AG04450 (cell line): ENCODE data around the gene FBXL2. TPM values are rescaled to one million over a fixed set of nuclear protein-coding genes. Genes with fewer than 3 reads are reported as not detected.
"Not testable (repeated sequence)": the region's sequence is repeated elsewhere in the genome, so short reads cannot be mapped to it uniquely, and the experiment has no call there.

Experiments used
- CTCF ChIA-PET: fragments of 300-600, 350-600 bp; formaldehyde crosslinking; extraction: SDS; loops from one replicate; lab custom pipeline; 2022; ENCODE audit warnings: antibody characterized with exemption, inconsistent platforms; lab: Charles Lee
- POLR2A ChIA-PET: fragments of 350-600 bp; formaldehyde crosslinking; extraction: SDS; loops from one replicate; lab custom pipeline; 2021; ENCODE audit warnings: antibody characterized with exemption, inconsistent platforms; lab: Yijun Ruan, JAX
- DNase-seq: peaks from one replicate; pipeline ENCODE4 v3.0.0-alpha.2; 2011; ENCODE audit warnings: low read depth, low spot score
- H3K27ac ChIP-seq: one replicate; pipeline ENCODE4 v1.5.1; 2012; ENCODE audit warnings: low read depth, low read length, control low read depth
- H3K27me3 ChIP-seq: one replicate; pipeline ENCODE4 v1.6.0; 2012; ENCODE audit warnings: low read length; ENCODE audit not compliant: control insufficient read depth, insufficient read depth
- H3K4me3 ChIP-seq: 2 replicates; pipeline ENCODE4 v1.5.1; 2011; ENCODE audit warnings: mild to moderate bottlenecking, low read depth, low read length, control low read depth
- H3K9me3 ChIP-seq: 2 replicates; pipeline ENCODE4 v1.5.1; 2012; ENCODE audit warnings: low read length; ENCODE audit not compliant: control insufficient read depth, insufficient read depth
- polyA plus RNA-seq: library from polyadenylated mRNA; depleted of rRNA; stranded (reverse); fragments of >200 nt; gene quantifications from 2 replicates; pipeline ENCODE4 v1.2.3, GENCODE V29; 2011
- TF ChIP-seq, protein P1 (sequence below): IDR thresholded peaks from 2 replicates; pipeline ENCODE4 v1.5.1; 2011; ENCODE audit warnings: low read depth, low read length, control low read depth, inconsistent platforms

The FBXL2 gene
- polyA plus RNA-seq, 1 experiment, result 14.4 TPM

DNA sequence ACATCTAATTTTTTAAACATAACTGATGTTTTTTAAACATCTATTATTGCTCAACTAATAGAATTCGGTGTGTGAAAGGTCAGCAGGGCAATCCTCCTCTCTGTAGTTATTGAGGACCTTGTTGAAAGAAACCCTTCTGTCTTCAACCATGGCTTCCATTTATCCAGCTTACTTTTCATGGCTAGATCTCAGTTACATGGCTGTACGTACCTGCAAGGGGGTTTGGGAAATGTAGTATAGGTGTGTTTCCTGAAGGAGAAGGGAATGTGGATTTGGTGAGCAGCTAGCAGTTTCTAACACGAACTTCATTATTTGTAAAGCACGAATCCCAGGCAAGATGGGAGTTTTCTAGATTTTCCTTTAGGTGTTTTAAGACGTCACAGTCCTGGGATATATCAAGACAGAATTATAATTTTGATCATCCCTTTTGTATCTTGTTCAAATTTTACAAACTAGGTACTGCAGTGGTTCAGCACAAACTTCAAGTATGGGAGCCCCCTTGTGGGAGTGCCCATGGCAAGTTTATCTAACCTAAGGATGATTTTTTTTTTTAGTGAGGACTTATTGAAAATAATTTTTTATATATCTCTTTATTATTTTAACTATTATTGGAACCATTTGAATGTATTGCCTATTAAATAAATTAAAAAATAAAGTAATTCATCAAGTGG, 41.6 kb downstream of the FBXL2 start:
- TF ChIP-seq, protein P1, sequence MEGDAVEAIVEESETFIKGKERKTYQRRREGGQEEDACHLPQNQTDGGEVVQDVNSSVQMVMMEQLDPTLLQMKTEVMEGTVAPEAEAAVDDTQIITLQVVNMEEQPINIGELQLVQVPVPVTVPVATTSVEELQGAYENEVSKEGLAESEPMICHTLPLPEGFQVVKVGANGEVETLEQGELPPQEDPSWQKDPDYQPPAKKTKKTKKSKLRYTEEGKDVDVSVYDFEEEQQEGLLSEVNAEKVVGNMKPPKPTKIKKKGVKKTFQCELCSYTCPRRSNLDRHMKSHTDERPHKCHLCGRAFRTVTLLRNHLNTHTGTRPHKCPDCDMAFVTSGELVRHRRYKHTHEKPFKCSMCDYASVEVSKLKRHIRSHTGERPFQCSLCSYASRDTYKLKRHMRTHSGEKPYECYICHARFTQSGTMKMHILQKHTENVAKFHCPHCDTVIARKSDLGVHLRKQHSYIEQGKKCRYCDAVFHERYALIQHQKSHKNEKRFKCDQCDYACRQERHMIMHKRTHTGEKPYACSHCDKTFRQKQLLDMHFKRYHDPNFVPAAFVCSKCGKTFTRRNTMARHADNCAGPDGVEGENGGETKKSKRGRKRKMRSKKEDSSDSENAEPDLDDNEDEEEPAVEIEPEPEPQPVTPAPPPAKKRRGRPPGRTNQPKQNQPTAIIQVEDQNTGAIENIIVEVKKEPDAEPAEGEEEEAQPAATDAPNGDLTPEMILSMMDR, result peak; percentile 26; the same call in 1 of the 2 replicates
- ChIA-PET POLR2A (no interaction called here), CTCF (interaction anchor here (0.5 to 2.2 kb wide), 3 partner anchors 27 to 188 kb away, joined by 3 to 8 read pairs (median 7); no protein-coding TSS in a partner anchor)
- Histone ChIP-seq H3K4me3 (no peak overlapping the region), H3K27ac (no peak overlapping the region), H3K27me3 (no peaks in the 10 kb centered on the region), H3K9me3 (no peaks in the 10 kb centered on the region)
- no peak for DNase-seq

DNA sequence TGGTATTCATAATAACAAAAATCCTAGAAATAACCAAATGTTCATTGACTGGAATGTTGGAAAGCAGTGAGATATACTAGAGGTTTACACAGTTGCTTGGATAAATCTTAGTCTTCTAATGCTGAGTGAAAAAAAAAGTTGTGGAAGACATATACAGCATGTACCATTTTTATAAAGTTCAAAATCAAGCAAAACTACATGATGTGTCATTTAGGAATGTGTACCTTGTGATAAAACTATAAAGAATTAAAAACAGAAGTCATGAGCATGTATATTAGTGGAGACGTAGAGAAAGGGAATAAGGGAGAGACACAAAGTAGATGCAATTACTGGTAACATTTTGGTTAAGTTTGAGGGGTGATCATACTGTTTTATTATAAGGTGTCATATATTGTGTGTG, 45.2 kb downstream of the FBXL2 start:
- Histone ChIP-seq H3K27me3 (no peaks in the 10 kb centered on the region), H3K9me3 (no peaks in the 10 kb centered on the region), H3K27ac (no peak overlapping the region), H3K4me3 (no peak overlapping the region)
- TF ChIP-seq, protein P1, result no peak
- ChIA-PET POLR2A (no interaction called here), CTCF (no interaction called here)
- DNase-seq, result no peak

DNA sequence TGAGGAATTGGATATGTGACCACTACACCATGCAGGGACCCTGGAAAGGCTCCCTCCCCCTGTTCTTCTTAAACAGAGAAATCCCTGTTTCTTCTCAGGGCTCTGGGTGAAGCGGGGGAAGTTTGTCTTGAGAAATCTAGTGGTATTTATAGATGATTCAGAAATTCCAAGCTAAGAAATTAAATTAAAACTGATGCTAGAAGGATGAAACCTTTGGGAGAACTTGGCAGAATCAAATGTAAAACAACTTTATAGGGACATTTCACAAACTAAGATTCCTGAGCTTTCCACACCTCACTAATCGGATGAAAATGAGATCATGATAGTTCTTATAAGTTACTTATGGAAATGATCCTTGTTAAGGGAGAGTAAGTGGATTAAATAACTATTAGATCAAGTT, 54.2 kb downstream of the FBXL2 start:
- POLR2A ChIA-PET, result no interaction called here
- Histone ChIP-seq H3K4me3 (no peak overlapping the region), H3K27ac (no peak overlapping the region), H3K9me3 (peaks cover 9% of the 10 kb centered on the region; the same call in 1 of the 2 replicates), H3K27me3 (no peaks in the 10 kb centered on the region)
- TF ChIP-seq, protein P1, result no peak
- no peak for DNase-seq
- CTCF ChIA-PET, result interaction anchor here (1.3 kb wide), 1 partner anchor 41 kb away, joined by 5 read pairs; no protein-coding TSS in a partner anchor

DNA sequence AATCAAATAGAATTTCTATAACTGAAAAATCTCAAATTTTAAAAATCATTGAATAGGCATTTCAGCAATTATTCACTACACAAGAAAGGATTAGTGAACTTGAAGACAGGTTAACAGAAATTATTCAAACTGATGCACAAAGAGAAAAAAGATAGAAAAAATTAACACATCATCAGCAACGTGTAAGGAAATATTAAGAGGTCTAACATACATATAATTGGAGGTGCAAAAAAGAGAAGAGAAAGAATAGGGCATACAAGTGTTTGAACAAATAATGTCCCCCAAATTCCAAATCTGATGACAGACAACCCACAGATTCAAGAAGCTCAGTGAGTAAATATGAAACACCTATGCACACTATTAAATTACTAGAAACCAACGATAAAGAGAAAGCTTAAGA, 57.1 kb downstream of the FBXL2 start:
- H3K27ac ChIP-seq, result no peak overlapping the region
- H3K9me3 ChIP-seq, result peaks cover 9% of the 10 kb centered on the region; the same call in 1 of the 2 replicates
- DNase-seq, result no peak
- H3K4me3 ChIP-seq, result no peak overlapping the region
- POLR2A ChIA-PET, result no interaction called here
- no peaks in the 10 kb centered on the region for H3K27me3 ChIP-seq
- TF ChIP-seq, protein P1, result no peak
- CTCF ChIA-PET, result no interaction called here

DNA sequence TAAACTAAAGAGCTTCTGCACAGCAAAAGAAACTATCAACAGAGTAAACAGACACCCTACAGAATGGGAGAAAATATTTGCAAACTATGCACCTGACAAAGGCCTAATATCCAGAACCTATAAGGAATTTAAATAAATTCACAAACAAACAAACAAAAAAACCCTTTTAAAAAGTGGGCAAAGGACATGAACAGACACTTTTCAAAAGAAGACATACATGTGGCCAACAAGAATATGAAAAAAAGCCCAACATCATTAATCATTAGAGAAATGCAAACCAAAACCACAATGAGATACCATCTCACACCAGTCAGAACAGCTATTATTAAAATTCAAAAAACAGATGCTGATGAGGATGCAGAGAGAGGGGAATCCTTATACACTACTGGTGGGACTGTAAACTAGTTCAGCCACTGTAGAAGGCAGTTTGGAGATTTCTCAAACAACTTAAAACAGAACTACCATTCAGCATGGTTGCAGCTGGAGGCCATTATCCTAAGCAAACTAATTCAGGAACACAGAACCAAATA, 61.8 kb downstream of the FBXL2 start:
- H3K9me3 ChIP-seq, CTCF ChIA-PET, POLR2A ChIA-PET, DNase-seq, H3K27me3 ChIP-seq, H3K4me3 ChIP-seq, H3K27ac ChIP-seq: not testable (repeated sequence)
